GM19324 (cell line): ENCODE measurements around the gene ANKRD13A.
"Not testable (repeated sequence)": the region's sequence is repeated elsewhere in the genome, so short reads cannot be mapped to it uniquely, and the experiment has no call there.

ENCODE experiments used
- ATAC-seq: cut with Tn5 transposase; IDR thresholded peaks from one replicate; pipeline ENCODE4 v1.9.1; 2021; ENCODE audit warnings: mild to moderate bottlenecking, moderate library complexity; ENCODE audit not compliant: unreplicated experiment, low FRiP score

Gene ANKRD13A

GRCh38 chr12:110005319-110005973 is 6.2 kb downstream of the ANKRD13A start:
- ATAC-seq = peak; percentile 67

GRCh38 chr12:110006115-110006514 is 6.9 kb downstream of the ANKRD13A start:
- no peak for ATAC-seq

- no peak for ATAC-seq
Observed at GRCh38 chr12:110007881-110008280, 8.7 kb downstream of the ANKRD13A start.

DNA sequence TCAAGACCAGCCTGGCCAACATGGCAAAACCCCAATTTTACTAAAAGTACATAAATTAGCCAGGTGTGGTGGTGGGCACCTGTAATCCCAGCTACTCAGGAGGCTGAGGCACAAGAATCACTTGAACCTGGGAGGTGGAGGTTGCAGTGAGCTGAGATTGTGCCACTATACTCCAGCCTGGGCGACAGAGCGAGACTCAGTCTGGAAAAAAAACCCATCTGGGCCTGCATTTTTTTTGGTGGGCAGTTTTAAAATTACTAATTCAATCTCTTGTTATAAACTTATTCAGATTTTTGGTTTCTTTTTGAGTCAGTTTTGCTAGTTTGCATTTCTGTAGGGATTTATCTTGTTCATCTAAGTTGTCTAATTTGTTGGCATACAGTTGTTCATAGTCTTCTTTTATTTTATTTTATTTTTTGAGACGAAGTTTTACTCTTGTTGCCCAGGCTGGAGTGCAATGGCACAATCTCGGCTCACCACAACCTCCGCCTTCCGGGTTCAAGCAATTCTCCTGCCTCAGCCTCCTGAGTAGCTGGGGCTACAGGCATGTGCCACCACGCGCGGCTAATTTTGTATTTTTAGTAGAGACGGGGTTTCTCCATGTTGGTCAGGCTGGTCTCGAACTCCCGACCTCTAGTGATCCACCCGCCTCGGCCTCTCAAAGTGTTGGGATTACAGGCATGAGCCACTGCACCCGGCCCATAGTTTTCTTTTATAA is 9.6 kb downstream of the ANKRD13A start:
- ATAC-seq = not testable (repeated sequence)

GRCh38 chr12:110010853-110011723 is 11.9 kb downstream of the ANKRD13A start:
- ATAC-seq = no peak

GRCh38 chr12:110012137-110012536 is 12.9 kb downstream of the ANKRD13A start:
- ATAC-seq = no peak

GRCh38 chr12:110012659-110013058 is 13.4 kb downstream of the ANKRD13A start:
- ATAC-seq = no peak

DNA sequence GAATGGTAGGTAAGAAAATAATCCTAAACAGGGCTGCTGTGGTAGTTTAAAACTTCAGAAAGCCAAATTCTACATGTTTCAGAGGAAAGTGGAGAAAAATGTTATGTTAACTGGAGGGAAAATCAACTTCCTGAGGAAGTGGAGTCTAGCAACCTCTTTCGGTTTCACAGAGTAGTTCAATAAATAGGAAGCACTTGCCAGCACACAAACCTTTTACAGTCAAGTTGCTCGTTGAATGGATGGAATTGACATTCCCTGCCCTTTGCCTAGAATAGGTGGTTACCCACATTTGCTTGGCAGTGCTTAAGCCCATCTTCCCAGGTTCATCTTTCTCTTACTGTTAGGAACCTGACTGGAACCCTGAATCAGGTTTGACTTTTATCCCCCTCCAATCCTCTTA is 15.9 kb downstream of the ANKRD13A start:
- ATAC-seq = no peak

DNA sequence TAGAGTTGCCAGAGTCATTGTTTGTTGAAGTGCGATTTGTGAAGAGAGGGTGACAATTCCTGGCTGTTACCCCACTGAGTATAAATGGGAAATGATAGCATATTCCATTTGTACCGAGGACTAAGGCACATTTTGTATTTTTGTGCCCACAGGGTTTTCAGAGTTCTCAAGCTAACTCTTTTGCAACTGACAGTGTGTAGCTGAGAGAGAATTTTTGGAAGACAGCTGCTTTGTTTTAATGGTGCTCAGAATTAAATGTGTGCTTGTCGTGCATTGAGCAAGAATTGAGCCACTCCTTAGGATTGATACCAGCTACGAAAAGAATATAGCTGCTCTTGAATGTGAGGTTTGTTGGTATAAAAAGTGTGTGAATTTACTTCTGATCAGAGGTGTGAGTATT is 21.7 kb downstream of the ANKRD13A start:
- ATAC-seq = no peak

- no peak for ATAC-seq
Observed at GRCh38 chr12:110023059-110023980, 24.1 kb downstream of the ANKRD13A start.

DNA sequence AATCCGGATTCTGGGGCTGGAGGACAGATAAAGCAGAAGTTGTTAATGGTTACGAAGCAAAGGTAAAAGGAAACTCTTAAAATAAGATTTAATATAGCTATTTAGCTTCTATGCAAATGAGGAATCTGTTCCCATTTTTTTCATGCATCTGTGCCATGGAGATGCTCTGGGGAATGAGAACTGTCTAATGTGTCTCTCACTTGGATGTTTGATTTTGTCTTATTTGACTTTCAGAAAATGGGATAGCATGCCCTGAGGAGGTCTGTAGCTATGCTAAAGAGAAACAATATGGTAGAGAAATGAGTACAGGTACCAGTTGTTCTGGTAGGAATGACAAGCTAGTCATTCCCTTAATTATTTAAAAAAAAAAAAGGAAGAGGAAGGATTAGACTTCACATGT is 24.8 kb downstream of the ANKRD13A start:
- ATAC-seq = no peak

DNA sequence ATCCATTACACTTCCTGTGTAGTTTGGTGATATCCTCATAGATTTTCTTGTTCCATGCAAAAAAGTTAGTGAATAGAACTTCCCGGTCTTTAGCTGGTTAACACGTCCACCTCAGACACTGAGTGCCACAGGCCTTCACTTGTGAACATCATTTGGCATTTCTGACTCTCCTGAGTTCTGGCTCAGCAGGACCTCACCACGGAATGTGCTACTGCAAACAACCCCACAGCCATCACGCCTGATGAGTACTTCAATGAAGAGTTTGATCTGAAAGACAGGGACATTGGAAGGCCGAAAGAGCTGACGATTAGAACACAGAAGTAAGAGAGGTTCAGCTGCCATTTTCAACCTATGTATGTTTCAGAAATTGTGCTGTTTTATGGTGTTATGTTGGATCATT is 29.1 kb downstream of the ANKRD13A start:
- no peak for ATAC-seq

DNA sequence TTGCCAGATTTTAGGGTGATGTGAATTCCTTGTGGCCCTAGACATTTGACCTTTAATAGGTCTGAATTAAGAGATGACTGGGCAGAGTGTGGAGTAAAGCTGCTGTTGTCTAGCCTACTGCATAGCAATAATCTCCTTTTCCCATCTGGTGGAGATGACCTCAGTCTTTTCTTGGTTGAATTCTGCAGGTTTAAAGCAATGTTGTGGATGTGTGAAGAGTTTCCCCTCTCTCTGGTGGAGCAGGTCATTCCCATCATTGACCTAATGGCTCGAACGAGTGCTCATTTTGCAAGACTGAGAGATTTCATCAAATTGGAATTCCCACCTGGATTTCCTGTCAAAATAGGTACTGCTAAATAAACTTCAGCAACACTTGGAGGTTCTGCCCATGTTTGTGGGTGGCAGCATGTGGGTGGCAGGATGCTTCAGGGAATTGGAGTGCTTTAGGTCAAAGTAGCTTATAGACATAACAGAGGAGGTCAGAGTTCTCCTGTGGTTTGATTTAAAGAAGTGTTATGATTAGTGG is 30.1 kb downstream of the ANKRD13A start:
- no peak for ATAC-seq

- no peak for ATAC-seq
Observed at GRCh38 chr12:110033888-110034287, 34.7 kb downstream of the ANKRD13A start.

GRCh38 chr12:110035534-110036104 is 36.4 kb downstream of the ANKRD13A start:
- ATAC-seq = no peak

- ATAC-seq = no peak
Observed at GRCh38 chr12:110037315-110037714, 38.1 kb downstream of the ANKRD13A start.

DNA sequence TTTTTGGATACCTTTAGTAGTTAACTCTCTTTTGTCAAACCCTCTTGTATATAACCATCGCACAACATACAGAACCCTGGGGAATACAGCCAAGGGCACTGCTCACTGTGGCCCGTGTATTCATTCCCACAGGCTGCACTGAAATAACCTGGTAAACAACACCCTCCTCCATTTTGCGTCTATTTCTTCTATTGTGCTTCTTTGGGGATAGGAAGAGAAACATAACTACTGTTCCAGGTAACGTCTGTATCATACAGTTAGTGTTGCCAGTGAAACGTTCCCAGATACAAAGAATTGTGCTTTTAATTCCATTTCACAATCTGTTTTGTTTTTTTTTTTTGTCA is 39.5 kb downstream of the ANKRD13A start:
- no peak for ATAC-seq

- ATAC-seq = no peak
Observed at GRCh38 chr12:110039085-110039807, 40.0 kb downstream of the ANKRD13A start.

- ATAC-seq = no peak
Observed at GRCh38 chr12:110042264-110042663, 43.0 kb downstream of the ANKRD13A start.
